Esophagus muscularis mucosa (tissue), 4 donors: Measurements from ENCODE around the gene STARD5. TPM values are rescaled to one million over a fixed set of nuclear protein-coding genes. Genes with fewer than 3 reads are reported as not detected.

Source experiments
- DNase-seq: peaks from one replicate; pipeline ENCODE4 v3.0.0-alpha.2; 2017; ENCODE audit errors: extremely low spot score
- H3K27ac ChIP-seq, 4 donors: fragments of 200-600 bp; sonication (generic); replicated peaks in 1 of 4; 1 replicate in 3 of 4; 2 replicates in 1 of 4; pipeline ENCODE4 v1.5.1; 2016 to 2019; ENCODE audit warnings: mild to moderate bottlenecking in 1 of 4
- H3K27me3 ChIP-seq, 4 donors: fragments of 200-600 bp; sonication (generic); one replicate each; pipeline versions ENCODE4 v1.5.1 to v1.6.0; 2016 to 2019
- H3K36me3 ChIP-seq, 4 donors: fragments of 200-600 bp; sonication (generic); one replicate each; pipeline ENCODE4 v1.5.1; 2016 to 2019
- H3K4me1 ChIP-seq, 4 donors: fragments of 200-600 bp; sonication (generic); one replicate each; pipeline ENCODE4 v1.5.1; 2016 to 2019
- H3K4me3 ChIP-seq, 4 donors: fragments of 200-600 bp; sonication (generic); 1 replicate in 2 of 4; 2 replicates in 2 of 4; pipeline ENCODE4 v1.5.1; 2016 to 2019; ENCODE audit warnings: mild to moderate bottlenecking in 4 of 4, moderate library complexity in 1 of 4
- H3K9me3 ChIP-seq, 4 donors: fragments of 200-600 bp; sonication (generic); 1 replicate in 3 of 4; 2 replicates in 1 of 4; pipeline ENCODE4 v1.5.1; 2016 to 2019
- EP300 ChIP-seq: sonication (generic); formaldehyde crosslinking; IDR thresholded peaks from one replicate; pipeline ENCODE4 v1.6.1; 2017; ENCODE audit warnings: antibody characterized with exemption
- POLR2A ChIP-seq: fragments of 450-650 bp; IDR thresholded peaks from one replicate; pipeline ENCODE4 v1.6.1; 2017; ENCODE audit warnings: antibody characterized with exemption, moderate library complexity, mild to moderate bottlenecking, low read depth
- POLR2AphosphoS5 ChIP-seq, 2 donors: sonication (generic); formaldehyde crosslinking; IDR thresholded peaks; one replicate each; pipeline ENCODE4 v1.6.1; 2017; ENCODE audit warnings: antibody characterized with exemption in 2 of 2
- WGBS: methylation state at CpG from one replicate; pipeline ENCODE4 v1.1.5; 2018; 5-methylcytosine and 5-hydroxymethylcytosine counted together
- intact Hi-C: fragments of 100-400 bp; cut with DNase I; formaldehyde crosslinking; loops from one replicate; pipeline ENCODE4 v1.15.1; 2023
- total RNA-seq, 4 donors: library from RNA; depleted of rRNA; stranded (reverse); fragments of >200 nt; gene quantifications; one replicate each; pipeline versions ENCODE4 v1.1.0 to v1.2.1, GENCODE V29; 2016
- TF ChIP-seq, protein P1 (sequence below), 3 experiments: fragments of 200-600 bp in 2 of 3; fragments of 450-650 bp in 1 of 3; sonication (generic) in 2 of 3; IDR thresholded peaks; one replicate each; pipeline ENCODE4 v1.5.1; 2017 to 2019; ENCODE audit warnings: antibody characterized with exemption in 3 of 3, mild to moderate bottlenecking in 2 of 3, moderate library complexity in 1 of 3

STARD5 gene
- total RNA-seq, 4 donors from 2014 or later: 2.7 to 3.7 (median 3.0) TPM

- Histone ChIP-seq H3K36me3 (no peaks in the 10 kb centered on the region), H3K27me3 (no peaks in the 10 kb centered on the region), H3K9me3 (no peaks in the 10 kb centered on the region), H3K27ac (no peak overlapping the region), H3K4me1 (peaks cover 4 to 28% (median 27%) of the 10 kb centered on the region in 4 donors), H3K4me3 (no peak overlapping the region)
- intact Hi-C loops: loop anchor here (10.0 kb wide), 1 partner anchor 65 kb away; no protein-coding TSS in a partner anchor
- no peak for TF ChIP-seq POLR2AphosphoS5 (IDR thresholded peaks at IDR 0.05)
- no peak for TF ChIP-seq POLR2A
- TF ChIP-seq EP300: no peak
- TF ChIP-seq, protein P1, sequence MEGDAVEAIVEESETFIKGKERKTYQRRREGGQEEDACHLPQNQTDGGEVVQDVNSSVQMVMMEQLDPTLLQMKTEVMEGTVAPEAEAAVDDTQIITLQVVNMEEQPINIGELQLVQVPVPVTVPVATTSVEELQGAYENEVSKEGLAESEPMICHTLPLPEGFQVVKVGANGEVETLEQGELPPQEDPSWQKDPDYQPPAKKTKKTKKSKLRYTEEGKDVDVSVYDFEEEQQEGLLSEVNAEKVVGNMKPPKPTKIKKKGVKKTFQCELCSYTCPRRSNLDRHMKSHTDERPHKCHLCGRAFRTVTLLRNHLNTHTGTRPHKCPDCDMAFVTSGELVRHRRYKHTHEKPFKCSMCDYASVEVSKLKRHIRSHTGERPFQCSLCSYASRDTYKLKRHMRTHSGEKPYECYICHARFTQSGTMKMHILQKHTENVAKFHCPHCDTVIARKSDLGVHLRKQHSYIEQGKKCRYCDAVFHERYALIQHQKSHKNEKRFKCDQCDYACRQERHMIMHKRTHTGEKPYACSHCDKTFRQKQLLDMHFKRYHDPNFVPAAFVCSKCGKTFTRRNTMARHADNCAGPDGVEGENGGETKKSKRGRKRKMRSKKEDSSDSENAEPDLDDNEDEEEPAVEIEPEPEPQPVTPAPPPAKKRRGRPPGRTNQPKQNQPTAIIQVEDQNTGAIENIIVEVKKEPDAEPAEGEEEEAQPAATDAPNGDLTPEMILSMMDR (IDR thresholded peaks at IDR 0.05): no peak
- 72% methylated on average over 4 of the region's 4 CpGs for WGBS
- no peak for DNase-seq
Measured at GRCh38 chr15:81339851-81340250, 15.9 kb upstream of the STARD5 start.

GRCh38 chr15:81339321-81339720 lies 15.4 kb upstream of the STARD5 start:
- intact Hi-C loops: loop anchor here (10.0 kb wide), 1 partner anchor 65 kb away; no protein-coding TSS in a partner anchor
- WGBS: 79% methylated on average over 5 of the region's 5 CpGs
- TF ChIP-seq POLR2AphosphoS5 (IDR thresholded peaks at IDR 0.05): no peak
- TF ChIP-seq, protein P1 (IDR thresholded peaks at IDR 0.05): no peak
- TF ChIP-seq EP300: no peak
- no peak for TF ChIP-seq POLR2A
- Histone ChIP-seq H3K9me3 (no peaks in the 10 kb centered on the region), H3K36me3 (no peaks in the 10 kb centered on the region), H3K4me1 (peaks cover 4 to 28% (median 27%) of the 10 kb centered on the region in 4 donors), H3K27ac (no peak overlapping the region), H3K27me3 (no peaks in the 10 kb centered on the region), H3K4me3 (no peak overlapping the region)
- DNase-seq: no peak

DNA sequence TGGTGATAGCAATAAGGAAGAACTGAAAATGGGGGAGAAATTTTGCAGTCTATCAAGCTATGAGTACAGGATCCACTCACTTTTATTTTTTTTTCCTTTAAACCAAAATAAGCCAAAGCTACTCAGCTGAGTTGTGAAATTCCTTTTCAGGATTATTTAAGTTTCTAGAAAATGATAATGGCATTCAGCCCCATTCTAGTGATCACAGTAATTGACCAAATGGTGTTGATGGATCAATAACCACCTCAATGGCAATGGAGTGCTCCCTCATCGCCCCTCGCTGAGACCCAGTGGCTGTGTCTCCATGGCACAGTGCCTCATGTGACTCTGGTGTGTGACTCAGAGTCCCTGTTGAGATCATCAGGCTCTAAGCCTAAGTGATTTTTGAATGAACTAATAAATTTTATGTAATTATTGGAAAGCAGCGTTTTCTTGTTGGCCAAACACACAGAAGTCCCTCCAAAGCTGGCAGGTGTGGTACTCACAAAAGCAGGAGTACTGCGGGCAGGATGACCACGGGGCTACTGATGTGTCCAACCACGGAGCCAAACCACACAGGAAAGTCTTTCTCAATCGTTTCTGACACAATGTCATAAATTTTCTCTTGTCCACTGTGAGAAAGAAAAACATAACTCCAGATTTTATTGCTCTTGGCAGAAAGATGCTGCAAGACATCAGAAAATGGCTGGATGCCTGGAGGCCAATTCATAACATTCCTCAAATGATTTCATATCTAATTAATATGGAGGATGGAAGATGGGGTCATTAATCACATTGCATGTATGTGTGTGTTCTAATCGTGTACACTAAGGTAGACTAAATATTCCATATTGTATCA lies 14.4 kb upstream of the STARD5 start:
- Histone ChIP-seq H3K27me3 (no peaks in the 10 kb centered on the region), H3K4me1 (peaks cover 4 to 28% (median 27%) of the 10 kb centered on the region in 4 donors), H3K27ac (peak overlapping the region in 3 of 4 donors; percentile 40 to 66 (median 43)), H3K9me3 (no peaks in the 10 kb centered on the region), H3K4me3 (no peak overlapping the region), H3K36me3 (no peaks in the 10 kb centered on the region)
- WGBS: 33% methylated on average over 8 of the region's 8 CpGs
- DNase-seq: no peak
- TF ChIP-seq, protein P1 (IDR thresholded peaks at IDR 0.05): no peak
- TF ChIP-seq POLR2AphosphoS5 (IDR thresholded peaks at IDR 0.05) (peak; percentile 32 to 47), POLR2A (no peak)
- intact Hi-C loops: loop anchor here (10.0 kb wide), 1 partner anchor 64 kb away; no protein-coding TSS in a partner anchor

GRCh38 chr15:81337713-81338157 lies 13.8 kb upstream of the STARD5 start:
- intact Hi-C loops: loop anchor here (10.0 kb wide), 1 partner anchor 63 kb away; no protein-coding TSS in a partner anchor
- DNase-seq: no peak
- Histone ChIP-seq H3K36me3 (no peaks in the 10 kb centered on the region), H3K27ac (peak overlapping the region in 3 of 4 donors; percentile 40 to 66 (median 43)), H3K4me1 (peaks cover 4 to 28% (median 27%) of the 10 kb centered on the region in 4 donors), H3K4me3 (no peak overlapping the region), H3K9me3 (no peaks in the 10 kb centered on the region), H3K27me3 (no peaks in the 10 kb centered on the region)
- 85% methylated on average over 9 of the region's 9 CpGs for WGBS
- TF ChIP-seq POLR2A: no peak
- TF ChIP-seq POLR2AphosphoS5 (IDR thresholded peaks at IDR 0.05): no peak
- TF ChIP-seq, protein P1 (IDR thresholded peaks at IDR 0.05): no peak
- TF ChIP-seq EP300: no peak
